Mesenchymal stem cell (in vitro differentiated cells and primary cell): Measurements from ENCODE around the gene CNOT4.
"Not testable (repeated sequence)": the region's sequence is repeated elsewhere in the genome, so short reads cannot be mapped to it uniquely, and the experiment has no call there.

Experiments
- DNase-seq: peaks from one replicate; pipeline ENCODE4 v3.0.0-alpha.2; 2013
- H2AFZ ChIP-seq: one replicate; pipeline ENCODE4 v1.6.1; 2013; ENCODE audit warnings: low read depth, mild to moderate bottlenecking, control low read depth, inconsistent platforms, low read length, moderate library complexity
- H2AK5ac ChIP-seq: 2 replicates; pipeline ENCODE4 v1.6.1; 2013; ENCODE audit warnings: low read length, moderate library complexity, mild to moderate bottlenecking, inconsistent platforms; ENCODE audit not compliant: severe bottlenecking
- H2BK120ac ChIP-seq: one replicate; pipeline ENCODE4 v1.6.1; 2013; ENCODE audit warnings: low read depth, mild to moderate bottlenecking, inconsistent platforms, low read length, moderate library complexity
- H2BK12ac ChIP-seq, 2 experiments: one replicate each; pipeline ENCODE4 v1.6.1; 2013; ENCODE audit warnings: inconsistent platforms in 2 of 2, low read length in 2 of 2, mild to moderate bottlenecking in 2 of 2, moderate library complexity in 2 of 2, control low read depth in 1 of 2
- H2BK15ac ChIP-seq: one replicate; pipeline ENCODE4 v1.6.1; 2013; ENCODE audit warnings: mild to moderate bottlenecking, low read depth, inconsistent platforms; ENCODE audit not compliant: poor library complexity, severe bottlenecking
- H2BK5ac ChIP-seq: 2 replicates; pipeline ENCODE4 v1.6.1; 2013; ENCODE audit warnings: low read depth, mild to moderate bottlenecking, low read length, control low read depth, inconsistent platforms; ENCODE audit not compliant: poor library complexity, severe bottlenecking
- H3K14ac ChIP-seq, 2 experiments: one replicate each; pipeline ENCODE4 v1.6.1; 2013; ENCODE audit warnings: inconsistent platforms in 2 of 2, low read length in 2 of 2, control low read depth in 1 of 2, mild to moderate bottlenecking in 1 of 2, moderate library complexity in 1 of 2
- H3K18ac ChIP-seq, 2 experiments: one replicate each; pipeline ENCODE4 v1.6.1; 2013; ENCODE audit warnings: inconsistent platforms in 2 of 2, low read length in 2 of 2, control low read depth in 1 of 2, low read depth in 1 of 2, mild to moderate bottlenecking in 1 of 2
- H3K23ac ChIP-seq, 2 experiments: one replicate each; pipeline ENCODE4 v1.6.1; 2013; ENCODE audit warnings: inconsistent platforms in 2 of 2, low read length in 2 of 2, mild to moderate bottlenecking in 2 of 2, moderate library complexity in 2 of 2, control low read depth in 1 of 2
- H3K27ac ChIP-seq: 2 replicates; pipeline ENCODE4 v1.5.1; 2013; ENCODE audit warnings: mild to moderate bottlenecking, moderate library complexity, low read length, control low read depth, inconsistent platforms; ENCODE audit not compliant: poor library complexity, severe bottlenecking
- H3K27me3 ChIP-seq, 2 experiments: 2 replicates each; pipeline versions ENCODE4 v1.6.1 to v1.7.0; 2013; ENCODE audit warnings: low read length in 2 of 2, mild to moderate bottlenecking in 2 of 2, moderate library complexity in 2 of 2, control low read depth in 1 of 2, inconsistent platforms in 1 of 2; ENCODE audit not compliant: control insufficient read depth in 1 of 2, insufficient read depth in 1 of 2
- H3K36me3 ChIP-seq, 2 experiments: 2 replicates each; pipeline versions ENCODE4 v1.6.1 to v1.7.0; 2013; ENCODE audit warnings: low read length in 2 of 2, control low read depth in 1 of 2, inconsistent platforms in 1 of 2, low read depth in 1 of 2, mild to moderate bottlenecking in 1 of 2; ENCODE audit not compliant: insufficient read depth in 2 of 2, control insufficient read depth in 1 of 2
- H3K4ac ChIP-seq, 2 experiments: one replicate each; pipeline ENCODE4 v1.6.1; 2013; ENCODE audit warnings: inconsistent platforms in 2 of 2, low read length in 2 of 2, mild to moderate bottlenecking in 2 of 2, moderate library complexity in 2 of 2, control low read depth in 1 of 2, low read depth in 1 of 2
- H3K4me1 ChIP-seq: 2 replicates; pipeline ENCODE4 v1.6.1; 2013; ENCODE audit warnings: low read depth, low read length, control low read depth; ENCODE audit not compliant: control insufficient read depth, insufficient read depth
- H3K4me2 ChIP-seq: 2 replicates; pipeline ENCODE4 v1.6.1; 2013; ENCODE audit warnings: low read length, mild to moderate bottlenecking, inconsistent platforms; ENCODE audit not compliant: poor library complexity, severe bottlenecking
- H3K4me3 ChIP-seq, 2 experiments: 2 replicates each; pipeline versions ENCODE4 v1.5.1 to v1.7.0; 2013; ENCODE audit warnings: low read length in 2 of 2, mild to moderate bottlenecking in 2 of 2, control low read depth in 1 of 2, low read depth in 1 of 2; ENCODE audit not compliant: insufficient read depth in 1 of 2
- H3K79me1 ChIP-seq: replicated peaks from 2 replicates; pipeline ENCODE4 v1.6.1; 2013; ENCODE audit warnings: mild to moderate bottlenecking, control low read depth, low read length, inconsistent platforms; ENCODE audit not compliant: poor library complexity, severe bottlenecking
- H3K9ac ChIP-seq: 2 replicates; pipeline ENCODE4 v1.7.0; 2013; ENCODE audit warnings: mild to moderate bottlenecking, low read length, moderate library complexity
- H3K9me3 ChIP-seq: 2 replicates; pipeline ENCODE4 v1.7.0; 2013; ENCODE audit warnings: mild to moderate bottlenecking, low read length; ENCODE audit not compliant: control insufficient read depth
- H4K8ac ChIP-seq: one replicate; pipeline ENCODE4 v1.6.1; 2013; ENCODE audit warnings: inconsistent platforms, mild to moderate bottlenecking, low read length, moderate library complexity
- H4K91ac ChIP-seq: one replicate; pipeline ENCODE4 v1.6.1; 2013; ENCODE audit warnings: mild to moderate bottlenecking, low read length, inconsistent platforms
- WGBS: methylation state at CpG from one replicate; pipeline ENCODE4 v1.1.7; 2013; ENCODE audit warnings: mixed read lengths; 5-methylcytosine and 5-hydroxymethylcytosine counted together

The CNOT4 gene

DNA sequence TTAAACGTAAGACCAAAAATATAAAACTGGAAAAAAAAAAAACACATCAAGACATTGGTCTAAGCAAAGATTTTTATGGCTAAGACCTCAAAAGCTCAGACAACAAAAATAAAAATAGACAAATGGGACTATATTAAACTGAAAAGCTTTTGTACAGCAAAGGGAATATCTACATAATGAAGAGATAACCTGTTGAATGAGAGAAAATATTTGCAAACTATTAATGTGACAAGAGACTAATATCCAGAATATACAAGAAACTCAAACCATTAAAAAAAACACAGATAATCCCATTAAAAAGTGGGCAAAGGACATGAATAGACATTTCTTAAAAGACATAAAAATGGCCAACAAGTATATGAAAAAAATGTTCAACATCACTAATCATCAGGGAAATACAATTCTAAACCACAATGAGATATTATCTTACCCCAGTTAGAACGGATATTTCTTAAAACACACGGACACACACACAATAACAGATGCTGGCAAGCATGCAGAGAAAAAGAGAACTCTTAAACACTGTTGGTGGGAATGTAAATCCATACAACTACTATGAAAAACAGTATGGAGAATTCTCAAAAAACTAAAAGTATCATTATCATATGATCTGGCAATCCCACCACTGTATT lies 28.8 kb downstream of the CNOT4 start:
- Histone ChIP-seq H3K27me3 (no peaks in the 10 kb centered on the region), H2BK12ac (no peak overlapping the region), H2AK5ac (no peak overlapping the region), H3K4me3 (no peak overlapping the region), H3K4me2 (no peak overlapping the region), H4K91ac (no peak overlapping the region), H4K8ac (no peak overlapping the region), H3K14ac (no peak overlapping the region), H3K9ac (no peak overlapping the region), H3K23ac (no peak overlapping the region), H3K4me1 (no peaks in the 10 kb centered on the region), H2AFZ (no peak overlapping the region), H2BK120ac (no peak overlapping the region), H3K36me3 (no peaks in the 10 kb centered on the region), H3K4ac (no peak overlapping the region), H3K9me3 (no peaks in the 10 kb centered on the region), H3K18ac (no peak overlapping the region), H2BK5ac (no peak overlapping the region), H3K27ac (no peak overlapping the region), H3K79me1 (peaks cover 22% of the 10 kb centered on the region), H2BK15ac (no peak overlapping the region)
- 58% methylated on average over 2 of the region's 3 CpGs for WGBS
- no peak for DNase-seq

DNA sequence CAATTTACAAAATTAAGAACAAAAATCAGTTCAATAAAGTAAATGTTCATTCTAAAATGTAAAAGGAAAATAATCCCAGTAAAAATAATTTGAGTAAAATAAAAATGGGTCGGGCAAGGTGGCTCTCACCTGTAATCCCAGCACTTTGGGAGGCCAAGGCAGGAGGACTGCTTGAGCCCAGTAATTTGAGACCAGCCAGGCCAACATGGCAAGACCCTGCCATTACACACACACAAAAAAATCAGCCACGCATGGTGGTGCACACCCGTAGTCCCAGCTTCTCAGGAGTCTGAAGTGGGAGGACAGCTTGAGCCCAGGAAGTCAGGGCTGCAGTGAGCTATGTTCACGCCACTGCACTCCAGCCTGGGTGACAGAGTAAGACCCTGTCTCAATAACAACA lies 34.4 kb downstream of the CNOT4 start:
- Histone ChIP-seq H3K4me3 (no peak overlapping the region), H3K4me2 (no peak overlapping the region), H3K14ac (no peak overlapping the region), H3K36me3 (no peaks in the 10 kb centered on the region), H2AK5ac (no peak overlapping the region), H3K18ac (no peak overlapping the region), H3K27me3 (no peaks in the 10 kb centered on the region), H3K9ac (no peak overlapping the region), H2BK120ac (no peak overlapping the region), H4K8ac (no peak overlapping the region), H3K4me1 (peaks cover 5% of the 10 kb centered on the region), H4K91ac (no peak overlapping the region), H2BK15ac (no peak overlapping the region), H3K23ac (peak overlapping the region in 1 of 2 experiments; percentile 69), H3K9me3 (no peaks in the 10 kb centered on the region), H3K27ac (no peak overlapping the region), H3K79me1 (peaks cover 23% of the 10 kb centered on the region), H2BK5ac (no peak overlapping the region), H2AFZ (no peak overlapping the region), H2BK12ac (no peak overlapping the region), H3K4ac (no peak overlapping the region)
- 96% methylated on average over 4 of the region's 4 CpGs for WGBS
- no peak for DNase-seq

DNA sequence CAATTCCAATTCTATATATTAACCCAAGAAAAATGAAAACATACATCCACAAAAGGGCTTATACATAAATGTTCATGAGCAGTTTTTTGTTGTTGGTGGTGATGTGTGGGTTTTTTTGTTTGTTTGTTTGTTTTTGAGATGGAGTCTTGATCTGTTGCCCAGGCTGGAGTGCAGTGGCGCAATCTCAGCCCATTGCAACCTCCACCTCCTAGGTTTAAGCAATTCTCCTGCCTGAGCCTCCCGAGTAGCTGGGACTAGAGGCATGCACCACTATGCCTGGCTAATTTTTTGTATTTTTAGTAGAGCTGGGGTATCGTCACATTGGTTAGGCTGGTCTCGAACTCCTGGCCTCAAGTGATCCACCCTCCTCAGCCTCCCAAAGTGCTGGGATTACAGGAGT lies 40.2 kb downstream of the CNOT4 start:
- not testable (repeated sequence) for H3K27me3 ChIP-seq, DNase-seq, H3K9ac ChIP-seq, H3K4me2 ChIP-seq, H3K4me1 ChIP-seq, H2BK120ac ChIP-seq, H3K4me3 ChIP-seq, H3K9me3 ChIP-seq, H3K23ac ChIP-seq, H4K8ac ChIP-seq, H2BK5ac ChIP-seq, H3K18ac ChIP-seq, H2BK12ac ChIP-seq, H3K27ac ChIP-seq, H2AK5ac ChIP-seq, H3K14ac ChIP-seq, H3K4ac ChIP-seq, H3K36me3 ChIP-seq, H2BK15ac ChIP-seq, H2AFZ ChIP-seq, H4K91ac ChIP-seq
- 100% methylated on average over 3 of the region's 4 CpGs for WGBS
- peaks cover 22% of the 10 kb centered on the region for H3K79me1 ChIP-seq

DNA sequence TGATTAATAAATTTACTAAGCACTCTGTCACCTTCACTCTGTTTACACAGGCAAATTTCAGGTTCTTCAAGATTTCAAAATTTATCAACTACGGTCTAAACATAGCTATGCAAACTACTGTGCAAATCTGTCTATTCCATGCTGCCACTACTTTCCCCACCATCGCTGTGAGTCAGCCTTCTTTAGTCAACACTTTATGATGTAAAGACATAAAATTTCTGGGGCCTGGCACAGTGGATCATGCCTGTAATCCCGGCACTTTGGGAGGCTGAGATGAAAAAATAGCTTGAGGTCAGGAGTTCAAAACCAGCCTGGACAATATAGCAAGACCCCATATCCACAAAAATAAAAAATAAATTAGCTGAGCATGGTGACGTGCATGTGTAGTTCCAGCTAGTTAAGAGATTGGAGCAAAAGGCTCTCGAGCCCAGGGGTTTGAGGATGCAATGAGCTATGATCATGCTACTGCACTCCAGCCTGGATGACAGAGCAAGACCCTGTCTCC lies 42.6 kb downstream of the CNOT4 start:
- Histone ChIP-seq H3K14ac (no peak overlapping the region), H2AFZ (no peak overlapping the region), H3K4ac (no peak overlapping the region), H3K23ac (no peak overlapping the region), H3K4me2 (no peak overlapping the region), H2AK5ac (no peak overlapping the region), H3K27ac (no peak overlapping the region), H3K9ac (no peak overlapping the region), H2BK12ac (no peak overlapping the region), H4K91ac (no peak overlapping the region), H3K36me3 (no peaks in the 10 kb centered on the region), H2BK15ac (no peak overlapping the region), H4K8ac (no peak overlapping the region), H3K9me3 (no peaks in the 10 kb centered on the region), H3K4me3 (no peak overlapping the region), H2BK120ac (no peak overlapping the region), H3K18ac (no peak overlapping the region), H2BK5ac (no peak overlapping the region), H3K4me1 (no peaks in the 10 kb centered on the region), H3K79me1 (peaks cover 13% of the 10 kb centered on the region), H3K27me3 (no peaks in the 10 kb centered on the region)
- 96% methylated on average over 5 of the region's 5 CpGs for WGBS
- DNase-seq: peak; percentile 17
